Kidney glomerular epithelial cell (primary cell): Measurements from ENCODE around the gene SORBS1.
"Not testable (repeated sequence)": the region's sequence is repeated elsewhere in the genome, so short reads cannot be mapped to it uniquely, and the experiment has no call there.

Source experiments
- DNase-seq: peaks from one replicate; lab custom pipeline; 2025; lab: John Stamatoyannopoulos, UW

The SORBS1 gene

DNA sequence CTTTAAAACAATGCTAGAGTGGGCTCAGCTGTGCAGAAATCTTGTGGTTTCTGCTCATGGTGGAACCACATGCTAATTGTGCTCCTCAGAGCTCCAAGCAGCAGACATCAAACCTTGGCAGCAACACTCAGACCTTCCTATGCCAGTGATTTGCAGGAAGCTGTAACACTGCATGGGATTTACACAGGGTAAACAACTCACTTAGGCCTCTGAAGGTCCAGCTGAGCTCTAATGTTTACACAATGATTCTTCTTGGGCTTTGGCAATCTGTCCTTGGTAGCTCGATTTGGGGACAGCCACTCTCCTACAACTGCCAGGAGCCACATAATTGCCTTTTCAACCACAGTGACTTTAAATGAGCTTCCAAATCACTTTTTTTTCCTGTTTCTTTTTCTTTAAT, 172.6 kb downstream of the SORBS1 start:
- no peak for DNase-seq

DNA sequence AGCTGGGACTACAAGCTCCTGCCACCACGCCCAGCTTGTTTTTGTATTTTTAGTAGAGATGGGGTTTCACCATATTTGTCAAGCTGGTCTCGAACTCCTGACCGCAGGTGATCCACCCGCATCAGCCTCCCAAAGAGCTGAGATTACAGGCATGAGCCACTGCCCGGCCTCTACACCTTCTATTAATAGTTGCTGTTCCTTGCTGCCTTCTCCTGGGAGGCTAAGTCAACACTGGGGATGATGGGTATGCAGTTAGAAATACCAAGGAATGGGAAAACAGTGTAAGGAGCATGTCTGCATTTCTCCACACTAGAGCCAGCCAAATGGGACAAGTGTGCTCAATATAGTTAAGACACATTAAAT, 173.1 kb downstream of the SORBS1 start:
- DNase-seq: no peak

DNA sequence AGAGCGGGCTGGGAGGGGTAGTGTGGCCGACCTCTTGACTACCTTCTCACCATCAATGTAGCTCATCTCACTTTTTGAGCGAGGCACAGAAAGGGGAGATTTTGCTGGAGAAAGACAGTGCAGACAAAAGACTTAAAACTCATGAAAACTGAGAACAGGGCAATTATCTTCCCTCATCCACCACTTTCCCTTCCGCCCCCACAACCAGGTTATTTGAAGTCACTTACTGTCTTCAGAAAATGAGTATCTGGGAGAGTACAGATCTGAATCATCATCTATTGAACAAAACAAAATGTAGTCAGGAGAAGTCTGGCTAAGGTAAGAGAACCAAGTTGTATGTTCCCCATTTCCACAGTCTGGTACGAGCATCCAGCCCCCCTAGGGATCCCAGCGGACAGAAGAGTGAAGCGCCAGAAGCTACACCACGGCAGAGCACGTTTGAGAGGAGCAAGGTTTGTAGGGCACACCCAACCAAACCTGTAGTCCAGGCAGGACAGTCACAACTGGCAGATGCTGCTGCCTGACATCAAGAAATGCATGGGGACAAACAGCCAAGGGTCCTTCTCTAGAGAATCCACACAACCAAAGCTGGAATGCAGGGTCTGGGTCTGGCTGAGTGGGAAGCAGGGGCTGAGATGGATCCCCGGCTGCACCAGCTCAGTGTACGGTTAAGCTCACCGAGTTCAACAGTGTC, 177.0 kb downstream of the SORBS1 start:
- DNase-seq: no peak

DNA sequence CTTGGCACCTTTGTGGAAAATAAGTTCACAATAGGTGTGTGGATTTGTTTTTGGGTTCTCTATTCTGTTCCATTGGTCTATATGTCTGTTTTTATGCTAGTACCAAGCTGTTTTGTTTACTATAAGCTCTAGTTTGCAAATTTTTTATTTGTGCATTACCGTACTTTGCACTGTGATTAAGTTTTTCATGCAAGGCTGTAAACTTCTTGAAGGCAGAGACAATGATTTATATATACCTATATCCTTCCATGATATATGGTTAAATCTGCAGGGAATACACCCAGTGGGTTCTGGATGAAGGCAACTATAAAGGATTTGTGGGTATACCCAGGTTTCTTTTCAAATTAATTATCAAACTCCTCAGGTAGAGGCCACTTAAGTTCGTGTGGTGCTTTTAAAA, 178.6 kb downstream of the SORBS1 start:
- DNase-seq: no peak

DNA sequence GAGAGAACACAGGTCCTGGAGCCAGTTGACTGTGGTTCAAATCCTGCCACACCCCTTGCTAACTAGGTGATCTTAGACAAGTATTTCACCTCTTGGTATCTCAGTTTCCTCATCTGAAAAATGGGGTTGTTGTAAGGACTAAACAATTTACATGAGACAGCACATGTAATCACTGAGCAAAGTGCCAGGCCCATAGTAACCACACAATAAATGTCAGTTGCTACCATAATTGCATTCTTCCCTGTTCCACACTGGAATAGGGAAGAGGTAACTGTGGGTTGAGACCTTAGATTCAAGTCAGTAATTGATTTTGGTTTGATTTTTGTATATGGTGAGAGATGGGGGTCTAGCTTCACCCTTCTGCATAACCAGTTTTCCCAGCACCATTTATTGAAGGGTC, 179.0 kb downstream of the SORBS1 start:
- DNase-seq: no peak

DNA sequence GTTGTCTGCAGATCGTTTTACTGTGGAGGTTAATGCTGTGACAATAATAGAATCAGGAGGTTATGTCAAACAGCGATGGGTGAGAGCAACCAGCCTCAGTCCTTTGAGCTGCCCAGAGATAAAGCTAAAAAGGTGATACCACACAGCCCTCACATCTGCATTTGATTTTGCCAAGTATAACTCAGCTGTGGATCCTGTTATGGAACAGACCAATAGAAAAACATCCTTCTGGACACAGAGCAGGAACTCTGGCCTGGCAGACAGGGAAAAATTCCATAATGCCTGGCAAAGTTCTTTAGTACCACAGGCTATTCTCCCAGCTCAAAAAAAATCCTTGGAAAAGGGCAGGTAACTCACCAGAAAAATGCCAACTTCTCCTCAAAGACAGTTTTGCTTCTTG, 183.2 kb downstream of the SORBS1 start:
- no peak for DNase-seq

DNA sequence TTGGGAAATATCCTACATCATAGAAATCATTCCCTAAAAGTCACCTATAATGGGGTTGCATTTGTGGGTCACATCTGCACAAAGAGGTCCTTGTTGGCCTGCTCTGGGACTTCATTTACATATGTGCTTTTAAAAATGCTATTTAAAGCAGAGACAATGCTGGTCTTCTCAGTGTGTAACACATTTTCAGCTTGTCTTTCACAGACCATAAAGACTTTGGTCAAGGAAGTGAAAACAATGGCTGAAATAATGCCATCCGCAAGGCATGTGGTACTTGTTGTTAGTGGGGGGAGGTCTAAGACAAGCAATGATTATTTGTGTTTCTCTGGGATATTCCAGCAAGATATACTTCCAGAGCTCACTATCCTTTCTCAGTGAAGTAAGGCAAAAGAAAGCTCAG, 185.8 kb downstream of the SORBS1 start:
- no peak for DNase-seq

DNA sequence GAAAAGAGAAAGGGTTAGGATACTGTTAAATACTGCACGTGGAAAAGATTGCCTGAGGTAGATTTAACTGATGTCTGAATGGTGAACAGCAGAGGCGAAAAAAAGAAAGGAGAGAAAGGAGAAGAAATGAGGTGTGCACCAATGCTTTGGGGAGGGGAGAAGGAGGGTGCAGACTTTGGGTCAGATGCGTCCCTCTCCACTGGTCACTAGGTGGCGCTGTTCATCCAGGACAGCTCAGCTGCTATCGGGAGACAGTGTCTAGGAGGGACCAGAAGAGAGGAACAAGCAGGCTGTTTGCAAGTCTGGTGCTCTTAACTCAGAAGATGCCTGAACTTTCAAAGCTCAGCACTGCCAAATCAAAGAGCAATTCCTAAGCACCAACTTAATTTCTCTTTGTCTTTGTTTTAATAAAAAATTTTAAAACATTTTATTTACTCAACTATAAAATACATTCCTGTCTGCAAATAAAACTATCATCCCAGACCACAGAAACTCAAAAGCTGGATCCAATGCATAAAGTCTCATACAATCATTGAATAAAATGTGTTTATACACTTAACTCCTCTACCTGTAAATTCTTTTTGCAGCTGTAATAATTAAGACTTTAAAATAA, 186.5 kb downstream of the SORBS1 start:
- peak; percentile 61 for DNase-seq

DNA sequence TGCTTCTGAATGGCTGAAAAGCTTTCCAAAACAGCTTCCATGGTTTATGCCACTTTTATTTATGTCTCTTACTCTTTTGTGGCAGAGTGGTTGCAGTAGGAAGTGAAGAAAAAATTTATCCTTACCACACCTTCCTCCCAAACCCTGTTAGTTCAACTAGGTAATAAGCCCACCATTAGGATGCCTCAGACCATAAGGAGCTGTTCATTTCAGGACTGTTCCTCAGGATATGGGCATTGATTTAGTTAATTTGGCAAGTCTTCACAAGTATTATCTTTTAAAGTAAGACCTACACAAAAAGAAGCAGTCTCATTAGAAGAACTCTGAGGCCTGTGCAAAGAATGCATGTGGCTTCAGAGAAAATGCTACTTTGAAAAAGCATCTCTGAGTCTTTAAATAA, 187.5 kb downstream of the SORBS1 start:
- no peak for DNase-seq

DNA sequence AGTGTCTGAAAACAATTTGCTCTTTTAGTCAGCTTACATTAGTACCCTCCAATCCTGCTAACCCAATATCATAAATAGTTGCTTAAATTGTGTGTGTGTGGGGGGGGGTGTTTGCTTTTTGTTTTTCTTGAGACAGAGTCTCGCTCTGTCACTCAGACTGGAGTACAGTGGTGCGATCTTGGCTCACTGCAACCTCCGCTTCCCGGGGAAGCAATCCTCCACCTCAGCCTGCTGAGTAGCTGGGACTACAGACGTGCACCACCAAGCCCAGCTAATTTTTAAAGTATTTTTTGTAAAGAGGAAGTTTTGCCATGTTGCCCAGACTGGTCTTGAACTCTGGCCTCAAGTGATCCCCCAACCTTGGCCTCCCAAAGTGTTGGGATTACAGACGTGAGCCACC, 196.8 kb downstream of the SORBS1 start:
- DNase-seq: no peak

DNA sequence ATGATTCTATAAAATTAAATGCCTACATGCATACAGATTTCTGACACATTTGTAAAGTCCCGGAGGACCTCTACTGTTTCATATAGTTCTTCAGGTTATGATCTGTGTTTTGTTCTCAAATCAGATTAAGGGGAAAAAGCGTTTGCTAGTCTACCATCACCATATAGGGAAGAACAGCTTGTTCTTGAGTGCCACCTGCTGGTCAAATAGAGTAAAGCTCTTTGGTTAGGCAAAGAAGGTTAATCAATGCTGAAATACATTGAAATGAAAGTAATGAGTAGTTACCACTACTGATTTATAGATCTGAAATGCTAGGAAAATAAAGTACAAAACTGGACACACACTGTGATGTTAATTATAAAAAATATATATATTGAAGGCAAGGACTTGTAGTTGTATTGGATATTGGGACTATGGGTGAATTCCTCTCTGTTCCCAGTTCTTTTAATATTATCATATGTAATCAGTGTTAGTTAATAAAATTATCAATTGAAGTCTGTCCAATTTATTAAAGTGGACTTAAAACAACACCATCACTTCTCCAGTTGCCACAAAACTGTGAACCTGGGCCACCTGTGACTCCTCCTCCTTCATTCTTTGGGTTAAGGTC, 197.8 kb downstream of the SORBS1 start:
- peak; percentile 69 for DNase-seq

DNA sequence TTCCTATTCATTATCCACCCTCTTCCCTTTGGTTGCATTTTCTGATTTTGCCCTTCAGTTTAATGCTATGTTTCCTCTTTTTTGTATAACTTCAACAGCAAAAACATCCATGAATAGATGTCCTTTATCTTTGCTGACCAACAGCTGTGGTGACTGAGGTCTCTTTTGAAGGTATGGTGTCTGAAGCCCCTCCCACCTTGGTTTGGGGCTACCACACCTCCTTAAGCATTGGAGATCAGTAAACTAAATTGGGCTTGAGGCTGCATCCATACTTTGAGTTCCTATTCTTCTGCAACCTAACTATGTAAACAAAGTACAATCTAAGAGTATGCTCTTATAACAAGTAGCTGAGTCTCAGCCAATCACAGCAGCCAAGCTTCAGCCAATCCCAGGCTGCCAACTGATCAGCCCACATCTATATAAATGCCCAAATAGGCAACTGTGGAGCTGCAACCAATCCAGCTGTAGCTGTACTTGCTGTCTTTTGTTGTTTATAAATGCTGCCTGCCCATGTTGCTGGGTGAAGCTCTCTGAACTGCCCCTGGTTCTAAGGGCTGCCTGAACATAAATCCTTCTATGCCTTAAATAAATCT, 201.0 kb downstream of the SORBS1 start:
- no peak for DNase-seq

DNA sequence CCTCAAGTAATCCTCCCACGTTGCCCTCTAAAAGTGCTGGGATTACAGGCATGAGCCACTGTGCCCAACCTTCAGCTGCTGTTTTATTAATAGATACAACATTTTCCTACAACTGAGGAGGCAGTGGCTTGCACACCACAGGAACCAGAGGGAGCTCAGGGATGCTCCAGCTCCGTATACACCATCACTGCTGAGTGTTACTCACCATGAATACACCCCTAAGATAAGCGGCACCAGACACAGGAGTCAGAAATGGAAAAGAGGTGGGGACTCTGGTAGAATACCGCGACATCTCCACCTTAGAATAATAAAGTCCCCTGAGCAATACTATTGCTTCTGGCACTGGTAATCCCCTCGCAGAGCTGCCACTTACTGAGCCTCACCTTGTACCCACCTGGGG, 201.7 kb downstream of the SORBS1 start:
- no peak for DNase-seq

DNA sequence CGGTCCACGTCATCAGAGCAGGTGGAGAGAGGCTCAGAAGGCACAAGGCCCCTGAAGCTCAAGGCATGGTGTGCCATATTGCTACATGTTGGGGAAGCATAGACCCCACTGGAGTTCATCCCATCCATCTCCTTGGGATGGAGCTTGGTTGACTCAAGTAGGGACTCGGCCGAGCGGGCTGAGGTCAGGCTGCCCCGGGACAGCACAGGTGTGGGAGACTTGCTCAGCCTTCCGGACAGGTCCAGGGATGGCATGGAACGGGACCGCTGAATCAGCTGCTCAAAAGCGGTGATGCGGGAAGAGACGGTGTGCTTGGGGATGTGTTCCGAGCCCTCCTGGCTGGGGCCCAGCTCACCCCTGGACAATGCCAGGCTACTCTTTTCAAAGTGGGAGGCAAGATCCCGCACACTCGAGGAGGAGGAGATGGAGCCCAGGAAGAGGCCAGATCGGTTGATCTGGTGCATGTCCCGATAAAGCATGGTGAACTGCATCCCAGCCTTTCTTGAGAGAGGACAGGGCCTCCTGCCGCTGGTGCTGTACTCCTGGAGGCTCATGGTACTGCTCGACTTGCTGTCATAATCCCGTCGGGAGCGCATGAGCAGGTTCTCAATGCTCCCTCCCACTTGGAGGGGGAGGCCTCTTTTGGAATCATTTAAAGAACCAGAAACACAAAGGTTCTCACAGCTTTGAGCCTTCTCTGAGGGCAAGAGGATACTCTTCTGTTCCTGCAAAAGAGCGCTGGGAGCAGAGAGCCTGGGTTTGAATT, 204.8 kb downstream of the SORBS1 start:
- no peak for DNase-seq

DNA sequence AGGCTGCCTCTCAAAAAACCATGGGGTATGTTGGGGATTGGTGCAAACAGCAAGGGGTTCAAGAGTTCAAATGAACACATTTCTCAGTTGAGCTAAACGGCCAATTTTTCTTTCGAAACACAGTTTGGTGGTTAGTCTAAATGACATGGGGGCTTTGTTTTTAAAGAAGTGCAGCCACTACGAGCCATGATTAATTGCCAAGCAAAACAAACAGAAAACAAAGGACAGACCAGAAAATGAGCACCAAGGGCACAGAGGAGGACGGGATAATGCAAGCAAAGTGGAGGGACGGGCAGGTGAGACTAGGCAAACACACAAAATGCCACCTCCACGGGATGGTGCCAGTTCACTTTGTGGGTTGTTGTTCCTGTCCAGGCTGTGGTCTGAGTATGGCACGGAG, 205.9 kb downstream of the SORBS1 start:
- DNase-seq: no peak

DNA sequence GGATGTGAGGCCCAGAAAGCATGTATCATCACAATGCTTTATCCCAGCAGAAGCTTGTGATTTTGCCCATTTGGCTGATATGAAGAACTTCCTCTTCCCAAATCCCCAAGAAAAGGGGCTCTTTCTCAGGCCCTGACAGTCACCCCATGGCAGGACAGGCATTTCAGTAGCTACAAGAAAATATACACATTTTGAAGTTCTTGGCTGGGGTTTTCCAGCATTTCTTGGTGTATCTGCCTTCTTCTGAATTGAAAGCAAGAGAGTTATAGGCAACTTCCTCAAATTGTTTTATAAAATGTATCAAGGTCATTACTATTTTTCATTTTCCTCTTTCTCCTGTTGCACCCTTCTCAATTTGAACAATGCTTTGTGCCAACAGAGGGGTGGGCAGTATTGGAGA, 207.1 kb downstream of the SORBS1 start:
- DNase-seq: no peak

DNA sequence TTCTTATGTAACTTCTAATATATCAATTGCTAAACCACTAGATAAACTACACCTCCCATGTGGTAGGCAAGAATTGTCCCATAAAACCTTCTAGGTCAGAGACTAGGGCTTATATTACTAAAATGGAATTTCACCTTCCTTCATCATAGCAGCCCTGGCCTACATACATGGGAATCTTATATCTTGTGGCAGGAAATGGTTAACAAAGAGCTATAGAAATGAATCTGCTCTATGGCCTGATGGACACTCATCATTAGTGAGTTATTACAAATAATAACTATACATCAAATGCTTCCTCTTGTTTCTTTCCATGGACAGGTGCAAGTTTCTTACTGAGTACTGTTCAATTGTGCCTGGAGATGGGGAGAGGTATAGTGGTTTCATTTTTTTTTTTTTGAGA, 208.0 kb downstream of the SORBS1 start:
- no peak for DNase-seq

DNA sequence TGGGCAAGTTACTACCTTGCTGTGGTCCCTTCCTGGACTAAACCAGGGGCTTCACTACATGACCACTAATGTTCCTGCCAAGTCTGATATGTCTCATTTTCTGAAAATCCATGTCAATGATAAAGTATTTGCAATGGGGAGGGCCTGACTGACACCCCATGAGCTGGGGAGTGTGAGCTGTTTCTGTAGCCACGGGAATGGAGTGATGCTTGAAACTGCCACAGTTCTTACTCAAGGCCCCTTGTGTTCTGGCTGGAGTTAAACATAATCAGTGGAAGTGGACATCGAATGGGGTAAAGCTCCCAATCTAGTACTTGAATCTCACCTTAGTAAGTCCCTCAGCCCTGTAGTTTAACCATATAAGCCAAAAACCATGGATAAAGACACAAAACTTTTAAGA, 208.5 kb downstream of the SORBS1 start:
- no peak for DNase-seq

DNA sequence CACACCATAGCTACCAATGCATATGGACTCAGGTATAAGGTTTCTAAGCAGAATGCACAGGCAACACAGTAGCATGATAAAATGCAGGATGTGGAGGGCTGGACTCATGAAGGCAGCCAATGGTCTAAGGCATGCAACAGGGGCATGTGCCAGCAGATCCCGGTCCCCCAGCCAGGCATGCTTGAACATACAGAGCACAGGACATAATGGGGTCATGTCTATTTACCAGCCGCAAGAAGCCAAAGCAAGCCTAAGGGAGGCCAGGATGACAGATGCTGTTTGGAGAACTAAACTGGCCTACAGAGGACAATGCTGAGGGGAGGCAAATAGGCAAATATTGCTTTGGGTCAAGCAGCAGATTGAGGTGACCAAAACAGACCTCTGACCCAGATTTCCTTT, 210.3 kb downstream of the SORBS1 start:
- DNase-seq: no peak

DNA sequence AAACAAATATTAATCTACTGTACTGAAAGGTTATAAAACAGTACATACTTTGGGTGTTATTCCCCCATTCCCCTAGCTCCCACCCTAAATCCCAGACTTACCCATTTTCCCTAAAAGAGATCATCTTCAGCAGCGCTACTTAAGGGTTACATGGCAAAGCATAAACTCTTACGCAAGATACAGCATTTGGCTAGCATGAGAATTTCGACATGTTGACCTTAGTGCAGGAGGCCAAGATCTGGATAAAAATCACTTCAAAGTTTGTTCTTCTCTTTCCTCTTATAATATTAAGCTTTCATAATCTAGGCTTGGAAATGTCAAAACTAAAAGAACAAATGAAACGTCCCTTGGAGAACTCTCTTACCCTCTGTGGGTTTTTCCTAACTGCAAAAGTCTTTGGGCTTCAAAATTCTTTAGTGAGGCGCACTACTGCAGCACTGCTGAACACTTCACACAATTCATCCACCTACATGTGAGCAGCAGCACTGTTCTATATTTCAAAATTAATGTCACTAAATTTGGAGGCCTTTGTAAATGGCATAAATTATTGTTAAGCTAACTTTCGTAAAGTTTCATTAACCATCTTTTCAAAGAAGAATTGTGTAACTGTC, 210.8 kb downstream of the SORBS1 start:
- no peak for DNase-seq

DNA sequence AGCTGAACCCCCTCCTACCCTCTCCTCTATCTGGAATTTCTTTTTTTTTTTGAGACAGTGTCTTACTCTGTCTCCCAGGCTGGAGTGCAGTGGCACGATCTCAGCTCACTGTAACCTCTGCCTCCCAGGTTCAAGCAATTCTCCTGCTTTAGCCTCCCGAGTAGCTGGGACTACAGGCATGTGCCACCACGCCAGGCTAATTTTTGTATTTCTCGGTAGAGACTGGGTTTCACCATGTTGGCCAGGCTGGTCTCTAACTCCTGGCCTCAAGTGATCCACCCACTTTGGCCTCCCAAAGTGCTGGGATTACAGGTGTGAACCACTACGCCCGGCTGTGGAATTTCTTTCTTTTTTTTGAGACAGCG, 213.8 kb downstream of the SORBS1 start:
- DNase-seq: not testable (repeated sequence)

DNA sequence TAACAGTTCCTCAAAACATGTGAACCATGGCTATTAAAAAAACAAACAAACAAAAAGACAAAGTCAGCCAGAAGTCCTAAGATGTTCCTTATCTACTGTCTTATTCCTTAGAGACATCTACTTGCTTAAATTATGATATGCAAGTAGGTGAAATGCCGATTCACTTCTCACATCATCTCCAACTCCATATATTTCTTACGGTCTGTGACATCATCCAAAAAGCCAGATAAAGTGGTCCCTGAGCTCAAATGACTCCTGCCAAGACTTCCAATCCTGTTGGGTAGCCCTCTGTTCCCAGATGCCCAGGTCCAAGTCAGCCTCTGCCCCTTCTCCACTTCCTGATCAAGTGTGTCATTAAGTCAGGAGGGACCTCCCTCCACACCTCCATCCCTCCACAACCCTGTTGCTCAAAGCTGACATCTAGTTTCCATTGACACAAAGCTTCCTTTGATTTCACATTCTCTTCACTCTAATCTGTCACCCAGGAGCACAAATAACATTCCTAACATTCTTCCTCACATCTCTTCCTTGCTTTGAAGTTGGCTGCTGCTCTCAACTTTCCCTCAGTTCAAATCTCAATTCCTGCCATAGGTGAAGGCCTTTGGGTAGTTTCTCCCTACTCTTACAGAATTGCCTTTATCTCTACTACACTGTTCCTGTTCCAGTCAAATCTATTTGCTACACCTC, 214.3 kb downstream of the SORBS1 start:
- peak; percentile 74 for DNase-seq
